HTR-8/SVneo (cell line): ENCODE data around the gene FBLIM1.
A peak's percentile ranks its signal among the peaks of the same experiment; 100 is the strongest.
"Not testable (repeated sequence)": the region's sequence is repeated elsewhere in the genome, so short reads cannot be mapped to it uniquely, and the experiment has no call there.

Experiments used
- DNase-seq: peaks from one replicate; pipeline ENCODE4 v3.0.0; 2011; ENCODE audit warnings: low spot score, mixed read lengths; ENCODE audit not compliant: insufficient read length
- FAIRE-seq: peaks from 2 replicates; lab custom pipeline; 2011; peaks lifted over from hg19 to GRCh38; lab: Jason Lieb, UNC

FBLIM1 gene

GRCh38 chr1:15803380-15803779 lies 44.8 kb downstream of the FBLIM1 start:
- DNase-seq (no peak), FAIRE-seq (no peak)

GRCh38 chr1:15804060-15804459 lies 45.5 kb downstream of the FBLIM1 start:
- FAIRE-seq: no peak
- DNase-seq: no peak

GRCh38 chr1:15807121-15807520 lies 48.5 kb downstream of the FBLIM1 start:
- FAIRE-seq: no peak

DNA sequence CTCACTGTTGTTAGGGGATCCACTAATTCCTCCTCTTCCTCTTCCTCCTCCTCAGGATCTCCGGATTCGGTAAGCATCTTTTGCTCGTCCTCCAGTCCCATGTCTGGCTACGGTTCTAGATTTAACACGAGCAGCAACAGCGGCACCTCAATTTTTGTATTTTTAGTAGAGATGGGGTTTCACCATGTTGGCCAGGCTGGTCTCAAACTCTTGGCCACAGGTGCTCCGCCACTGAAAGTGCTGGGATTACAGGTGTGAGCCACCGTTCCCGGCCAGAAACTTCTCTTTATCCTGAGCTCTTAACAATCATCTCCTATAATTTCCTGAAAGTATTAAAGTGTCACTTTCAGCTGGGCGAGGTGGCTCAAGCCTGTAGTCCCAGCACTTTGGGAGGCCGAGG lies 49.0 kb downstream of the FBLIM1 start, which contains the start of gene UQCRHL:
Gene UQCRHL, minus strand, starts transcription at position 101 of the 400 bp plus-strand sequence. Its CDS starts 0 bp downstream, at position 101.
- not testable (repeated sequence) for DNase-seq, FAIRE-seq

More at GRCh38 chr1:15807121-15807520, 48.5 kb downstream of the FBLIM1 start:
- DNase-seq: no peak

GRCh38 chr1:15808955-15809354 lies 50.4 kb downstream of the FBLIM1 start:
- no peak for FAIRE-seq
- no peak for DNase-seq

DNA sequence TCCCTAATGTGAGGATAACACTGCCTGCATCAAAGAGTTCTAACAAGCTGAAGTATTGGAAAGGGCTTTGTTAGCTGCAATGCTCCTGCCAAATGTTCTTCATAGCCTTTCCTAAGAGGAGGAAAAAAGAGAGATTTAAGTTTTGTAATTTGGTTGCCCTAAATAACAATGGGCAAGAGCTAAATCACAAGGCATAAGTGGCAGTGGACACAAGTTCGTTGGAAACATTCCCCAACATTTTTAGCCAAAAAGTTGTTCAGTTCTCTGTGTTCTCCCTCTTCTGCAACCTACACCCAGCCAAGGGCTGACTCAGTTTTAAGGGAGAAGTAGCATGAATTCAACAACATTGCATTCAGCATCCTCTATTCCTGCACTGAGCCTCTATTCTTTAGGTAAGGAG lies 51.5 kb downstream of the FBLIM1 start:
- FAIRE-seq: no peak

DNA sequence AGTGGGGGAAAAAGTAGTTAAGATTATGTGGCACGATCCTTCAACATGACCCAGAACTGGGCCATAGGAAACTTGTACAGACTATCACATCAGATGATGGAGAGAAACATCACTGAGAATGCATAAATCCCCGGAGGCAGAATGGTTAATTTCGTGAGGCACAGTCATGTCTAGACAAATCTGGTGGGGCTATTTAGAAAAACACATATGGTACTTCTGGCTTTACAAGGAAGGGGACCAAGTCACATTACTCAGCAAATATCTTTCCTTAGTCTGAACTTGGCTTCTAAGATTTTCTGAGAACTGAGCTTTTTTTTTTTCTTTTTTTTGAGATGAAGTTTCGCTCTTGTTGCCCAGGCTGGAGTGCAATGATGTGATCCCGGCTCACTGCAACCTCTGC lies 58.1 kb downstream of the FBLIM1 start:
- DNase-seq (no peak), FAIRE-seq (no peak)

More for the DNA sequence above, 51.5 kb downstream of the FBLIM1 start:
- no peak for DNase-seq

DNA sequence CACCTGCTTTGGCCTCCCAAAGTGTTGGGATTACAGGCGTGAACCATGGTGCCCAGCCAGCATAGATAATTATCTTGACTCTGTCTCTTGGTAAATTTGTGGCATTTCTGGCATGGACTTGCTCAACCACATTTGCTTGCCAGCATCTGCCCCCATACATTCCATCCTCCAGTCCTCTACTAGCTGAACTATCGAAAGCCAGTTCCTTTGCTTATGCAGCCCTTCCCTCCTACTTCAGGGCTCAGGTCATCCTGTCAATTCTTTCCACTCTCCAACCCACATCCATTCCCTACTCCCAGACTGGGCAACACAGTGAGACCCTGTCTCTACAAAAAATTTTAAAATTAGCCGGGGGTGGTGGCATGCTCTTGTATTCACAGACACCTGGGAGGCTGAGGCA lies 61.9 kb downstream of the FBLIM1 start:
- FAIRE-seq: peak; percentile 33
- peak; percentile 21 for DNase-seq

DNA sequence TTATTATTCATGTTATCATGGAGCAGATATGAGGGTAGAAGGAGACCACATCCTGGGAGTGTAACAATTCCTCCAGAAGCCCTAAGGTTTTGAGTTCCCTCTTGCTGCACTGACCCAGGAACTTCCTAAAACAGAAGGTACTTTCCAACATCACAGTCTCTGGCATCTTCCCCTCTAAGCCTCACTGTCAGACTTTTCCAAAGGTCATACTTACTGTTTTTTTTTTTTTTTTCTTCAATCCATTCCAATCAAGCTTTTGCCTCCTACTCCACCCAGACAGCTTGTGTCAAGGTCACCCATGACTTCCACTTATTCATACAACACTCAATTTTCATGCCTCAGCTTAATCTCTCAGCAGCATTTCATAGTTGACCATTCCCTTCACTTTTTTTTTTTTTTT lies 67.2 kb downstream of the FBLIM1 start:
- DNase-seq (no peak), FAIRE-seq (no peak)

DNA sequence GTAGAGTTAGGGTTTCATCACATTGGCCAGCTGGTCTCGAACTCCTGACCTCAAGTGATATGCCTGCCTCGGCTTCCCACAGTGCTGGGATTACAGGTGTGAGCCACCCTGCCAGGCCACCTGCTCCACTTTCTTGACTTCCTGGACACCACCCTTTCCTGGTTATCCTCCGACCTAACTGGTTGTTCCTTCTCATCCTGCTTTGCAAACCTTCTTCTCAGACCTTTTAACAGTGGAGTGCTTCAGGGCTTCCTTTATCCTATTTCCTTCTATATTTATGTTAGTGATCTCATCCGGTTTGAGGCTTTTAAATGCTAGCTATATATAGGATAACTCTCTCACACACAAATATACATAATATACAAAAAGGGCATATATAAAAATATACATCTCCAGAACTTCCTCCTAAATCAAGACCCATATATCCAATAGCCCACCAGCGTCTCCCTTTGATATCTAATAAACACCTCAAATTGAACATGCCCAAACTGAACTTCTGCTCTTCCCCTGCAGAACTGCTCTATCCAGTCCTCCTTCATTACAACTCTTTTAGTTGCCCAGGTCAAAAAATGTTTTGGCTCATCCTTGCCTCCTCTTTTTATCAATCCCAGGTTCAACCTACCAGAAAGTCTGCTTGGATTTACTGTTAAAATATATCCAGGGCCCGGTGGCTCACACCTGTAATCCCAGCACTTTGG lies 68.4 kb downstream of the FBLIM1 start:
- FAIRE-seq: no peak
- DNase-seq: no peak

GRCh38 chr1:15827567-15827966 lies 69.0 kb downstream of the FBLIM1 start:
- not testable (repeated sequence) for DNase-seq, FAIRE-seq

DNA sequence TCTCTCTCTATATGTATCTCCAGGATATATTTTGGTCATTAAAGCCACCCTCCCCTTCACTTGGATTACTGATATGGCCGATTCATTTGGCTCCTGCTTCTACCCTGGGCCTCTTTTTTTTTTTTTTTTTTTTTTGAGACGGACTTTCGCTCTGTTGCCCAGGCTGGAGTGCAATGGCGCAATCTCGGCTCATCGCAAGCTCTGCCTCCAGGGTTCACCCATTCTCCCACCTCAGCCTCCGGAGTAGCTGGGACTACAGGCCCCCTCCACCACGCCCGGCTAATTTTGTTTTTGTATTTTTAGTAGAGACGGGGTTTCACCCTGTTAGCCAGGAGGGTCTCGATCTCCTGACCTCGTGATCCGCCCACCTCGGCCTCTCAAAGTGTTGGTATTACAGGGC lies 70.3 kb downstream of the FBLIM1 start:
- not testable (repeated sequence) for FAIRE-seq, DNase-seq

DNA sequence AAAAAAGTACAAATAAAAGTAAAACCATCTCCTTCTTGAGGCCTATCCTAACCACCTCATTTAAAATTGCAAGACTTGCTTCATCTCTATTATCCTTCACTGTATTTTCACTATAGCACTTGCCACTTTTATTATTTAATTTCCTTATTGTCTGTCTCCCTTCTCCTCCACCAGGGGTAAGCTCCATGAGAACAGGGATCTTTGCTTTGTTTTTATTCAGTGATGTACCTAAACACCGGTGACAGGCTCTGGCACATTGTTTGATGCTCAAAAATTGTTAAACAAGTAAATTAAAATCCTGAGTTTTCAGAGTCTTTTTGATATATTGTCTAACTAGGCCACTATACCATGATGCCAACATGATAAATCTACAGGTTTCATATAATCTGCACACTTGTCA lies 71.7 kb downstream of the FBLIM1 start:
- DNase-seq (no peak), FAIRE-seq (no peak)

GRCh38 chr1:15833069-15833679 lies 74.6 kb downstream of the FBLIM1 start:
- DNase-seq: no peak
- no peak for FAIRE-seq

DNA sequence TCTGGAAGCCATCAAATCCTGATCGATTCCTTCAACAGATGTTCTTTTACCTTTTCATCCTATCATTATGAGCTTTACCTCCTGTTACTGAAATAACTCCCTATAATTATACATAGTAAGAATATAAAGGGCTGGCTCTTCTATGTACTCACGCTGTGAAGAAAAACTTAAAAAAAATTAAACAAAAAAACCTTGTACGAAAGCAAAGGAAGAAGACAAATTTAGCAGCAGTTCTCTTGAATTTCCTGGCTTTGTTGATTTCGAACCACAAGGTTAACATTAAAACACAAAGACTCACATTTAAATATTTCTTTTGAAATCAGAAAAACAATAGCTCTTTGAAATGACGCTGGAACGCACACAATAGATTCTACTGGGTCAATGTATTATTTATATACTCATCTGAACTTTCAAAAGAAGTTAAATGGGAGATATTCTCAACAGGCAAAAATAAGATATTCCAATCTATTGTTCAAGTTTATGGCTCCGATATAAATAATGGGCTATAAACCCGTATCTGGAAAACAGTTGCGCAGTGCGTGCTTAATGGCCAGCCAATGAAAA lies 75.3 kb downstream of the FBLIM1 start:
- DNase-seq (peak; percentile 75), FAIRE-seq (no peak)

DNA sequence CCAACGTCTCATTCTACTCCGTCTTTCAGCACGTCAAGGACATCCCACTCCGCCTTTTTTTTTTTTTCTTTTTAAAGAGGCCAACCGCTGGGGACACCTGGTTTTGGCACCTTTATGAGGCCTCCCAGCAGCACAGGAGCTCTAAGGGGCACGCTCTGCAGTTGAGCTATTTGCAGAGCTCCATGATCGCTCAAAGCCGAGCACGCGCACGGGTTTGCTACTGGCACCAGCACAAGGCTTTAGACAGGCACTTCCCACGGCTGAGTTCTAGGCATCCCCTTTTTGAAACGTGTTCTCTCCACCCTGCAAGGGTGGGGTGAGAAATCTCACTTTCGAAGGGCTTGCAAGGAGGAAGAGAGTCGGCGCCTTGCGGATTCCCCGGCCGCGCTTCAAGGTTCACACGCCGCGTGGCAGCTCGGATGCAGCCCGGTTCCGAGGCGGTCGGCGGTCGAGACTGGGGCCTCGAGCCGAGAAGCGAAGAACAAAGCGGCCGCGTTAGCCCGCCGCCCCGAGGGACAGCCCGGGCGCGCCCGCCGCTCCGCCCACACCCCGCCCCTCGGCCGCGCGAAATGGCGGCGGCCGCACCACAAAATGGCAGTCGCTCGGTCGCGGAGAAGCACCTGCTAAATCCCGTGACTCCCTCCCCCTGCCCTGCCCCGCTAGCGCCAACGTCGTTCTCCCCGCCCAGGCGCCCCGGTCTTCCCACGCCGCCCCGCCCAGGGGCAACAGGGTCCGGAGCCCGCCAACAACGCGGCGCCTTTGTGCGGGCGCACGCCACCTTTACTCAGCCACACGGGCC lies 76.0 kb downstream of the FBLIM1 start:
- peak; percentile 38 for FAIRE-seq
- peak; percentile 69 for DNase-seq

- FAIRE-seq: no peak
- DNase-seq: peak; percentile 20
These were observed 76.7 kb downstream of the FBLIM1 start for GRCh38 chr1:15835205-15835740.

DNA sequence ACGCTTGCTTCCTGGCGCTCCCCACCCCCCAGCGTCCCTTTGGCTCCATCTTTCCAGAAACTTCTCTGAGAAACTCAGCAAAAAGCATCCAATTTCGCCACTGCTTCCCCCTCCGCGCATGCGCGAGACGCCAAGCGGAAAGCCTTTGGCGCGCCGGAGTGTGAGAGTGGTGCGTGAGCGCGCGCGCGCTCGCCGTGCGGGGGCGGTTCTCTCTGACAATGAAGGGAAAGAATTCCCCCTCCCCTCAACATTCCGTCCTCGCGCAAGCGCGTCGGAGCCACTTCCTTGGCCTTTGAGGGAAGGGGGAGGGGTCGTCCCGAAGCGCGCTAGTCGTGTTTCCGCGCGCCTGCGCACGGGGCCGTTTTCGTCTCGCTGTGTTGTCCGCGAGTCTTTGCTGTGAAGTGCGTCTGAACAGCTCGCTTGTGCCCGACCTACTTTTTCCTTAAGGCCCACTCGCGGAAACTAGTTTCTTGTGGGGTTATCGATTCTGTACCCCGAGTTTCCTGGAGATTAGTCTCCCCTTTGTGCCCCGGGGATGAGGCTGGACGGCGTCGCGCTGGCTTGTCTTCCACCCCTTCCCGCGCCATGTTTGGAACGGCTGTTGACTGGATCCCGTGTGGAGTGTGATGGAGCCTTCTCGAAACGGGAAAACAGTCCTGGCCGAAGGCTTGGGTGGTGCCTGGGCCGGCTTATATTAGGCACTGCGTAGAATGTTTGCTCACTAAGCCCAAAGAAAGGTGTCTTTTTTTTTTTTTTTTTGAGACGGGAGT lies 77.3 kb downstream of the FBLIM1 start:
- FAIRE-seq (peak; percentile 88), DNase-seq (peak; percentile 93)
